Measurements from ENCODE around the gene RLN2. TPM values are rescaled to one million over a fixed set of nuclear protein-coding genes. Genes with fewer than 3 reads are reported as not detected.
"Not testable (repeated sequence)": the region's sequence is repeated elsewhere in the genome, so short reads cannot be mapped to it uniquely, and the experiment has no call there.

Gene RLN2
- not detected for total RNA-seq

GRCh38 chr9:5303840-5304795 lies at the start of gene RLN2:
TSS of gene RLN2 (minus strand) at chr9:5304716. CDS start at chr9:5304580, 136 bp downstream.
- H3K27me3 ChIP-seq; H3K27ac ChIP-seq; H3K4me1 ChIP-seq; H3K4me3 ChIP-seq (replicated peaks in 1 of 3); H3K9me3 ChIP-seq; H3K36me3 ChIP-seq; intact Hi-C loops (cut with DNase I): not testable (repeated sequence)
- DNase-seq = peak; percentile 4 to 8
- 45 to 58% methylated on average over 7 to 8 of the region's 50 CpGs for WGBS, 2 donors

- WGBS, 2 donors = 94 to 96% methylated on average over 2 of the region's 2 CpGs
- intact Hi-C loops (cut with DNase I) = no loop called here
- Histone ChIP-seq H3K36me3 (no peaks in the 10 kb centered on the region), H3K9me3 (no peaks in the 10 kb centered on the region), H3K27me3 (no peaks in the 10 kb centered on the region), H3K27ac (no peak overlapping the region), H3K4me3 (replicated peaks in 1 of 3) (no peak overlapping the region), H3K4me1 (no peaks in the 10 kb centered on the region)
- DNase-seq = no peak
- TF ChIP-seq POLR2A (IDR thresholded peaks at IDR 0.05) = no peak
- TF ChIP-seq CTCF (IDR thresholded peaks at IDR 0.05) = no peak
Observed at GRCh38 chr9:5354184-5354583, 49.7 kb upstream of the RLN2 start.

- H3K9me3 ChIP-seq = no peaks in the 10 kb centered on the region
- H3K27ac ChIP-seq = no peak overlapping the region
- TF ChIP-seq POLR2A (IDR thresholded peaks at IDR 0.05) (no peak), CTCF (IDR thresholded peaks at IDR 0.05) (no peak)
- H3K4me3 ChIP-seq (replicated peaks in 1 of 3) = no peak overlapping the region
- no peaks in the 10 kb centered on the region for H3K4me1 ChIP-seq
- H3K36me3 ChIP-seq = no peaks in the 10 kb centered on the region
- WGBS, 2 donors = 75 to 80% methylated on average over 1 of the region's 1 CpG
- intact Hi-C loops (cut with DNase I) = no loop called here
- H3K27me3 ChIP-seq = no peaks in the 10 kb centered on the region
- DNase-seq = no peak
Observed at GRCh38 chr9:5352637-5353248, 48.2 kb upstream of the RLN2 start.

- H3K4me3 ChIP-seq (replicated peaks in 1 of 3); H3K27me3 ChIP-seq; H3K27ac ChIP-seq; H3K4me1 ChIP-seq; H3K9me3 ChIP-seq; H3K36me3 ChIP-seq; intact Hi-C loops (cut with DNase I): not testable (repeated sequence)
- DNase-seq = peak; percentile 1 to 12
- 20 to 33% methylated on average over 14 of the region's 50 CpGs for WGBS, 2 donors
Observed at GRCh38 chr9:5338992-5339981, 34.8 kb upstream of the RLN2 start, which contains the start of gene RLN1. TSS of gene RLN1 (minus strand) at chr9:5339876. CDS start at chr9:5339746, 130 bp downstream.

- Histone ChIP-seq H3K9me3 (no peaks in the 10 kb centered on the region), H3K27ac (no peak overlapping the region), H3K27me3 (no peaks in the 10 kb centered on the region), H3K4me3 (replicated peaks in 1 of 3) (no peak overlapping the region), H3K4me1 (no peaks in the 10 kb centered on the region), H3K36me3 (no peaks in the 10 kb centered on the region)
- intact Hi-C loops (cut with DNase I) = no loop called here
- no peak for DNase-seq
- 80 to 83% methylated on average over 4 of the region's 4 CpGs for WGBS, 2 donors
- TF ChIP-seq CTCF (IDR thresholded peaks at IDR 0.05) = no peak
Observed at GRCh38 chr9:5336688-5337087, 32.2 kb upstream of the RLN2 start.

GRCh38 chr9:5331276-5331675 lies 26.8 kb upstream of the RLN2 start:
- DNase-seq; intact Hi-C loops (cut with DNase I); H3K4me3 ChIP-seq (replicated peaks in 1 of 3); H3K36me3 ChIP-seq; H3K27ac ChIP-seq; H3K4me1 ChIP-seq; H3K9me3 ChIP-seq; H3K27me3 ChIP-seq: not testable (repeated sequence)
- WGBS, 2 donors = 88 to 95% methylated on average over 3 of the region's 3 CpGs
